Measurements from ENCODE around the gene FAM117A.

- TF ChIP-seq CTCF (IDR thresholded peaks at IDR 0.05; ENCODE audit: low read depth, low read length) (no peak), MAX (IDR thresholded peaks at IDR 0.05; ENCODE audit: low read depth, low read length) (no peak)
Observed at GRCh38 chr17:49722066-49722465, 41.9 kb downstream of the FAM117A start.
